HCT116 (cell line): ENCODE results near the gene MAPK8IP1. TPM values are rescaled to one million over a fixed set of nuclear protein-coding genes. Genes with fewer than 3 reads are reported as not detected.

Experiments used
- ATAC-seq: fragments of 200-7000 bp; cut with Tn5 transposase; 2 replicates; pipeline ENCODE4 v1.9.1; 2020; ENCODE audit warnings: mild to moderate bottlenecking, moderate library complexity
- BruUV-seq: library from RNA; stranded (reverse); fragments of 400-500 nt; replicated peaks from 2 replicates; lab custom pipeline; 2021; lab: Mats Ljungman, UMichigan
- CTCF ChIA-PET: fragments of 300-600 bp; sonication (Branson Sonifier 250); formaldehyde crosslinking; loops from one replicate; lab custom pipeline; 2021; ENCODE audit warnings: antibody characterized with exemption; lab: Charles Lee
- POLR2A ChIA-PET: fragments of 300-600, 350-600 bp; sonication (Branson Sonifier 250); formaldehyde crosslinking; loops from one replicate; lab custom pipeline; 2021; ENCODE audit warnings: antibody characterized with exemption; lab: Charles Lee
- RAD21 ChIA-PET, 2 experiments: fragments of 300-600 bp; sonication (Branson Sonifier 250); formaldehyde crosslinking; loops; one replicate each; lab custom pipeline; 2023; ENCODE audit warnings: low total read pairs in 2 of 2; ENCODE audit not compliant: uncharacterized antibody in 2 of 2, unreplicated experiment in 2 of 2, low non-redundant PET in 1 of 2; lab: Charles Lee
- DNase-seq: peaks from one replicate; pipeline ENCODE4 v3.0.0-alpha.2; 2010; ENCODE audit warnings: low read depth, low spot score
- H2AFZ ChIP-seq: fragments of 200-600 bp; shearing (Covaris generic), sonication (generic); 2 replicates; pipeline ENCODE4 v1.6.1; 2017; ENCODE audit warnings: low read depth, mixed run types, mixed read lengths, antibody characterized with exemption, low read length; ENCODE audit not compliant: poor library complexity, severe bottlenecking
- H3K27ac ChIP-seq: 2 replicates; pipeline ENCODE4 v1.5.1; 2012; ENCODE audit warnings: low read depth, low read length
- H3K27me3 ChIP-seq: fragments of 200-600 bp; sonication (generic); 2 replicates; pipeline ENCODE4 v1.6.1; 2016; ENCODE audit warnings: mixed run types, low read length, mixed read lengths; ENCODE audit not compliant: insufficient read depth
- H3K36me3 ChIP-seq, 2 experiments: fragments of 200-500 bp in 1 of 2; fragments of 200-600 bp in 1 of 2; sonication (Bioruptor generic) in 1 of 2; sonication (generic) in 1 of 2; 2 replicates each; pipeline versions ENCODE4 v1.5.1 to v1.6.1; 2014 to 2016; ENCODE audit warnings: low read length in 2 of 2, inconsistent platforms in 1 of 2, mixed read lengths in 1 of 2, mixed run types in 1 of 2; ENCODE audit not compliant: insufficient read depth in 2 of 2, control insufficient read depth in 1 of 2
- H3K4me1 ChIP-seq, 2 experiments: fragments of 200-600 bp in 1 of 2; sonication (generic) in 1 of 2; 2 replicates each; pipeline versions ENCODE4 v1.5.1 to v1.6.1; 2012 to 2017; ENCODE audit warnings: low read length in 2 of 2, inconsistent platforms in 1 of 2, mild to moderate bottlenecking in 1 of 2, mixed read lengths in 1 of 2, mixed run types in 1 of 2, moderate library complexity in 1 of 2; ENCODE audit not compliant: insufficient read depth in 2 of 2, control insufficient read depth in 1 of 2
- H3K4me2 ChIP-seq: fragments of 200-600 bp; sonication (generic); 2 replicates; pipeline ENCODE4 v1.6.1; 2017; ENCODE audit warnings: mixed run types, low read length, mixed read lengths
- H3K4me3 ChIP-seq, 2 experiments: fragments of 200-600 bp in 1 of 2; sonication (generic) in 1 of 2; replicated peaks in 1 of 2; 2 replicates each; pipeline ENCODE4 v1.5.1; 2011 to 2016; ENCODE audit warnings: low read length in 2 of 2, control low read depth in 1 of 2, low read depth in 1 of 2, mild to moderate bottlenecking in 1 of 2, mixed read lengths in 1 of 2, mixed run types in 1 of 2
- H3K79me2 ChIP-seq: fragments of 200-600 bp; sonication (generic); 2 replicates; pipeline ENCODE4 v1.6.1; 2017; ENCODE audit warnings: mild to moderate bottlenecking, mixed run types, low read length, moderate library complexity, mixed read lengths; ENCODE audit not compliant: insufficient read depth
- H3K9ac ChIP-seq: fragments of 200-600 bp; sonication (generic); 2 replicates; pipeline ENCODE4 v1.6.1; 2016; ENCODE audit warnings: low read length, mixed read lengths
- H3K9me2 ChIP-seq: fragments of 200-600 bp; sonication (generic), shearing (Covaris generic); 2 replicates; pipeline ENCODE4 v1.6.1; 2017; ENCODE audit warnings: mixed run types, mild to moderate bottlenecking, moderate library complexity; ENCODE audit not compliant: insufficient read depth
- H3K9me3 ChIP-seq, 2 experiments: fragments of 200-500 bp in 1 of 2; fragments of 200-600 bp in 1 of 2; sonication (Bioruptor generic) in 1 of 2; sonication (generic) in 1 of 2; 2 replicates each; pipeline ENCODE4 v1.6.1; 2014 to 2017; ENCODE audit warnings: low read length in 2 of 2, mixed read lengths in 2 of 2, inconsistent platforms in 1 of 2, low read depth in 1 of 2, mild to moderate bottlenecking in 1 of 2, mixed run types in 1 of 2, moderate library complexity in 1 of 2; ENCODE audit not compliant: control insufficient read depth in 1 of 2, insufficient read depth in 1 of 2
- H4K20me1 ChIP-seq: fragments of 200-600 bp; sonication (generic), shearing (Covaris generic); 2 replicates; pipeline ENCODE4 v1.6.1; 2017; ENCODE audit warnings: mixed run types, mild to moderate bottlenecking, moderate library complexity; ENCODE audit not compliant: insufficient read depth
- CBX3 ChIP-seq: IDR thresholded peaks from 2 replicates; pipeline ENCODE4 v1.6.1; 2012; ENCODE audit warnings: low read depth
- CEBPB ChIP-seq: IDR thresholded peaks from 2 replicates; pipeline ENCODE4 v1.6.1; 2012; ENCODE audit warnings: low read depth
- EGR1 ChIP-seq: IDR thresholded peaks from 2 replicates; pipeline ENCODE4 v1.6.1; 2012; ENCODE audit warnings: low read depth
- EZH2 ChIP-seq: fragments of 200-600 bp; sonication (generic); IDR thresholded peaks from 2 replicates; pipeline ENCODE4 v1.6.1; 2017; ENCODE audit warnings: antibody characterized with exemption, mixed run types
- FOSL1 ChIP-seq: IDR thresholded peaks from 2 replicates; pipeline ENCODE4 v1.6.1; 2012; ENCODE audit warnings: low read depth
- POLR2A ChIP-seq: IDR thresholded peaks from 2 replicates; pipeline ENCODE4 v1.7.0; 2011; ENCODE audit warnings: borderline replicate concordance; ENCODE audit not compliant: insufficient read depth, insufficient read length; ENCODE audit errors: extremely low read depth
- POLR2AphosphoS5 ChIP-seq: IDR thresholded peaks from 2 replicates; pipeline ENCODE4 v1.6.1; 2011; ENCODE audit warnings: mild to moderate bottlenecking, low read depth, low read length, moderate library complexity
- SIN3A ChIP-seq: IDR thresholded peaks from 2 replicates; pipeline ENCODE4 v1.6.1; 2012; ENCODE audit warnings: low read depth
- SRF ChIP-seq: IDR thresholded peaks from 2 replicates; pipeline ENCODE4 v1.6.1; 2012; ENCODE audit warnings: low read depth
- TCF7L2 ChIP-seq: IDR thresholded peaks from 2 replicates; pipeline ENCODE4 v1.7.0; 2011; ENCODE audit warnings: borderline replicate concordance, inconsistent platforms; ENCODE audit not compliant: insufficient read depth, insufficient read length; ENCODE audit errors: extremely low read depth
- ZFX ChIP-seq: fragments of 450-650 bp; IDR thresholded peaks from 2 replicates; pipeline ENCODE4 v1.6.1; 2017
- intact Hi-C: fragments of 100-400 bp; cut with micrococcal nuclease; formaldehyde crosslinking; loops from 2 replicates; pipeline ENCODE4 v1.10.0; 2022
- total RNA-seq: library from RNA; stranded (reverse); gene quantifications from one replicate; pipeline ENCODE4 v1.2.1, GENCODE V29; 2021; ENCODE audit not compliant: unreplicated experiment
- TF ChIP-seq, protein P1 (sequence below): IDR thresholded peaks from 2 replicates; pipeline ENCODE4 v1.6.1; 2012
- TF ChIP-seq, protein P2 (sequence below), 3 experiments: fragments of 200-600 bp in 1 of 3; sonication (generic) in 1 of 3; IDR thresholded peaks in 2 of 3; conservative IDR thresholded peaks in 1 of 3; 2 replicates each; pipeline ENCODE4 v1.5.1; 2012 to 2017; ENCODE audit warnings: low read depth in 2 of 3, low read length in 2 of 3, antibody characterized with exemption in 1 of 3, borderline replicate concordance in 1 of 3, control low read depth in 1 of 3, mild to moderate bottlenecking in 1 of 3, mixed read lengths in 1 of 3, mixed run types in 1 of 3, moderate library complexity in 1 of 3; ENCODE audit not compliant: insufficient read depth in 1 of 3
- TF ChIP-seq, protein P3 (sequence below): IDR thresholded peaks from 2 replicates; pipeline ENCODE4 v1.6.1; 2011; ENCODE audit warnings: mild to moderate bottlenecking, low read length, moderate library complexity; ENCODE audit not compliant: insufficient replicate concordance; ENCODE audit errors: extremely low read depth

MAPK8IP1 gene
- total RNA-seq, 1 experiment from 2014 or later = 10.1 TPM

DNA sequence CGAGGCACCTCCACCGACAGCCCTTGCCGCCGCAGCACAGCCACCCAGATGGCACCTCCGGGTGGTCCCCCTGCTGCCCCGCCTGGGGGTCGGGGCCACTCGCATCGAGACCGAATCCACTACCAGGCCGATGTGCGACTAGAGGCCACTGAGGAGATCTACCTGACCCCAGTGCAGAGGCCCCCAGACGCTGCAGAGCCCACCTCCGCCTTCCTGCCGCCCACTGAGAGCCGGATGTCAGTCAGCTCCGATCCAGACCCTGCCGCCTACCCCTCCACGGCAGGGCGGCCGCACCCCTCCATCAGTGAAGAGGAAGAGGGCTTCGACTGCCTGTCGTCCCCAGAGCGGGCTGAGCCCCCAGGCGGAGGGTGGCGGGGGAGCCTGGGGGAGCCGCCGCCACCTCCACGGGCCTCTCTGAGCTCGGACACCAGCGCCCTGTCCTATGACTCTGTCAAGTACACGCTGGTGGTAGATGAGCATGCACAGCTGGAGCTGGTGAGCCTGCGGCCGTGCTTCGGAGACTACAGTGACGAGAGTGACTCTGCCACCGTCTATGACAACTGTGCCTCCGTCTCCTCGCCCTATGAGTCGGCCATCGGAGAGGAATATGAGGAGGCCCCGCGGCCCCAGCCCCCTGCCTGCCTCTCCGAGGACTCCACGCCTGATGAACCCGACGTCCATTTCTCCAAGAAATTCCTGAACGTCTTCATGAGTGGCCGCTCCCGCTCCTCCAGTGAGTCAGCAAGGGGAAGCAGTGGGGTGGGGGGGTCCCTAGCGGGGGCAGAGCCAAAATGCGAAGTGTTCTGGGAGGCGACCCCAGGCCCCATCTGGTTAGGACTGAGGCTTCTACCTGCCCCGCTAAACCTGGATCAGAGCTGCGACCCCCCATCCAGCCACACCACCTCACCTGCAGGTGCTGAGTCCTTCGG lies 17.3 kb downstream of the MAPK8IP1 start:
- Histone ChIP-seq H3K36me3 (no peaks in the 10 kb centered on the region), H2AFZ (no peak overlapping the region), H3K4me2 (no peak overlapping the region), H3K4me3 (no peak overlapping the region), H3K9me2 (no peaks in the 10 kb centered on the region), H3K4me1 (peaks cover 6 to 17% of the 10 kb centered on the region in 2 experiments; a peak in 3 of 4 replicates), H3K27ac (no peak overlapping the region), H3K27me3 (no peaks in the 10 kb centered on the region), H3K9me3 (no peaks in the 10 kb centered on the region), H4K20me1 (no peaks in the 10 kb centered on the region), H3K9ac (no peak overlapping the region), H3K79me2 (no peaks in the 10 kb centered on the region)
- RAD21 ChIA-PET = no interaction called here
- no peak for TF ChIP-seq CEBPB
- TF ChIP-seq FOSL1 = no peak
- no peak for TF ChIP-seq SIN3A
- no peak for TF ChIP-seq EGR1
- TF ChIP-seq, protein P1, sequence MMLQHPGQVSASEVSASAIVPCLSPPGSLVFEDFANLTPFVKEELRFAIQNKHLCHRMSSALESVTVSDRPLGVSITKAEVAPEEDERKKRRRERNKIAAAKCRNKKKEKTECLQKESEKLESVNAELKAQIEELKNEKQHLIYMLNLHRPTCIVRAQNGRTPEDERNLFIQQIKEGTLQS = no peak
- no peak for TF ChIP-seq EZH2
- CTCF ChIA-PET = no interaction called here
- DNase-seq = no peak
- ATAC-seq = no peak
- POLR2A ChIA-PET = no interaction called here
- BruUV-seq = no TSS peak
- intact Hi-C loops = no loop called here

DNA sequence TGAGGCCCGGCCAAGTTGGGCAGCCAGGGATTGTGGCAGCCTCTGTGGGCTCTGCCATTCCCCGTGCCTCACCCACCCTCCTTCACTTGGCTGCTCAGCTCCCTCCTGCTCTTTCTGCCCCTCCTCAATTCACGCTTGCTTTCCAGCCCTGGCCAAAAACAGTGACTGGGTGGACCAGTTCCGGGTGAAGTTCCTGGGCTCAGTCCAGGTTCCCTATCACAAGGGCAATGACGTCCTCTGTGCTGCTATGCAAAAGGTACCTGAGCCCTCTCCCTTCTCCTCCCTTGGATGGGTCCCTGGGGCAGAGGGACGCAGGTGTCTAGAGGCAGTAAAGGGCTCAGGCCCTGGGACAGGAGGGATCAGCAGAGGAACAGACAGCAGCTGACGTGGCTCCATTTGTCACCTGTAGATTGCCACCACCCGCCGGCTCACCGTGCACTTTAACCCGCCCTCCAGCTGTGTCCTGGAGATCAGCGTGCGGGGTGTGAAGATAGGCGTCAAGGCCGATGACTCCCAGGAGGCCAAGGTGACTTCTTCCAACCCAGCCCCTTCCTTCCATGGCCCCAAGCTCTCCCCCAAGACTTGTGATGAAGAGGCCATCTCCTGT lies 19.0 kb downstream of the MAPK8IP1 start:
- Histone ChIP-seq H3K4me3 (no peak overlapping the region), H4K20me1 (no peaks in the 10 kb centered on the region), H3K27me3 (no peaks in the 10 kb centered on the region), H3K36me3 (no peaks in the 10 kb centered on the region), H2AFZ (no peak overlapping the region), H3K9me2 (no peaks in the 10 kb centered on the region), H3K4me1 (peaks cover under 1 to 10% of the 10 kb centered on the region in 2 experiments; a peak in 3 of 4 replicates), H3K9me3 (no peaks in the 10 kb centered on the region), H3K4me2 (no peak overlapping the region), H3K27ac (no peak overlapping the region), H3K79me2 (no peaks in the 10 kb centered on the region), H3K9ac (no peak overlapping the region)
- POLR2A ChIA-PET = no interaction called here
- DNase-seq = no peak
- no TSS peak for BruUV-seq
- intact Hi-C loops = no loop called here
- no peak for ATAC-seq
- CTCF ChIA-PET = no interaction called here
- RAD21 ChIA-PET = no interaction called here
- no peak for TF ChIP-seq EGR1
- TF ChIP-seq CBX3 = no peak
- no peak for TF ChIP-seq ZFX
- TF ChIP-seq POLR2AphosphoS5 = no peak
- TF ChIP-seq SRF = no peak
- TF ChIP-seq POLR2A = no peak
- TF ChIP-seq, protein P2, sequence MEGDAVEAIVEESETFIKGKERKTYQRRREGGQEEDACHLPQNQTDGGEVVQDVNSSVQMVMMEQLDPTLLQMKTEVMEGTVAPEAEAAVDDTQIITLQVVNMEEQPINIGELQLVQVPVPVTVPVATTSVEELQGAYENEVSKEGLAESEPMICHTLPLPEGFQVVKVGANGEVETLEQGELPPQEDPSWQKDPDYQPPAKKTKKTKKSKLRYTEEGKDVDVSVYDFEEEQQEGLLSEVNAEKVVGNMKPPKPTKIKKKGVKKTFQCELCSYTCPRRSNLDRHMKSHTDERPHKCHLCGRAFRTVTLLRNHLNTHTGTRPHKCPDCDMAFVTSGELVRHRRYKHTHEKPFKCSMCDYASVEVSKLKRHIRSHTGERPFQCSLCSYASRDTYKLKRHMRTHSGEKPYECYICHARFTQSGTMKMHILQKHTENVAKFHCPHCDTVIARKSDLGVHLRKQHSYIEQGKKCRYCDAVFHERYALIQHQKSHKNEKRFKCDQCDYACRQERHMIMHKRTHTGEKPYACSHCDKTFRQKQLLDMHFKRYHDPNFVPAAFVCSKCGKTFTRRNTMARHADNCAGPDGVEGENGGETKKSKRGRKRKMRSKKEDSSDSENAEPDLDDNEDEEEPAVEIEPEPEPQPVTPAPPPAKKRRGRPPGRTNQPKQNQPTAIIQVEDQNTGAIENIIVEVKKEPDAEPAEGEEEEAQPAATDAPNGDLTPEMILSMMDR (IDR thresholded peaks at IDR 0.05 in 2 of 3, conservative IDR thresholded peaks at IDR 0.05 in 1 of 3; ENCODE audit: borderline replicate concordance in 1 of 3, insufficient read depth in 1 of 3, low read depth in 2 of 3, low read length in 2 of 3) = no peak
- no peak for TF ChIP-seq CEBPB
- TF ChIP-seq, protein P1 = no peak
- no peak for TF ChIP-seq TCF7L2
- TF ChIP-seq, protein P3, sequence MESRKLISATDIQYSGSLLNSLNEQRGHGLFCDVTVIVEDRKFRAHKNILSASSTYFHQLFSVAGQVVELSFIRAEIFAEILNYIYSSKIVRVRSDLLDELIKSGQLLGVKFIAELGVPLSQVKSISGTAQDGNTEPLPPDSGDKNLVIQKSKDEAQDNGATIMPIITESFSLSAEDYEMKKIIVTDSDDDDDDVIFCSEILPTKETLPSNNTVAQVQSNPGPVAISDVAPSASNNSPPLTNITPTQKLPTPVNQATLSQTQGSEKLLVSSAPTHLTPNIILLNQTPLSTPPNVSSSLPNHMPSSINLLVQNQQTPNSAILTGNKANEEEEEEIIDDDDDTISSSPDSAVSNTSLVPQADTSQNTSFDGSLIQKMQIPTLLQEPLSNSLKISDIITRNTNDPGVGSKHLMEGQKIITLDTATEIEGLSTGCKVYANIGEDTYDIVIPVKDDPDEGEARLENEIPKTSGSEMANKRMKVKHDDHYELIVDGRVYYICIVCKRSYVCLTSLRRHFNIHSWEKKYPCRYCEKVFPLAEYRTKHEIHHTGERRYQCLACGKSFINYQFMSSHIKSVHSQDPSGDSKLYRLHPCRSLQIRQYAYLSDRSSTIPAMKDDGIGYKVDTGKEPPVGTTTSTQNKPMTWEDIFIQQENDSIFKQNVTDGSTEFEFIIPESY = no peak
- no peak for TF ChIP-seq FOSL1
